Smooth muscle cell of trachea (primary cell): ENCODE data around the gene SLC15A5. TPM values are rescaled to one million over a fixed set of nuclear protein-coding genes. Genes with fewer than 3 reads are reported as not detected.

Experiments used
- total RNA-seq: library from RNA; depleted of rRNA; stranded (reverse); fragments of >200 nt; gene quantifications from 2 replicates; pipeline ENCODE4 v1.2.1, GENCODE V29; 2014

SLC15A5 gene, protein sequence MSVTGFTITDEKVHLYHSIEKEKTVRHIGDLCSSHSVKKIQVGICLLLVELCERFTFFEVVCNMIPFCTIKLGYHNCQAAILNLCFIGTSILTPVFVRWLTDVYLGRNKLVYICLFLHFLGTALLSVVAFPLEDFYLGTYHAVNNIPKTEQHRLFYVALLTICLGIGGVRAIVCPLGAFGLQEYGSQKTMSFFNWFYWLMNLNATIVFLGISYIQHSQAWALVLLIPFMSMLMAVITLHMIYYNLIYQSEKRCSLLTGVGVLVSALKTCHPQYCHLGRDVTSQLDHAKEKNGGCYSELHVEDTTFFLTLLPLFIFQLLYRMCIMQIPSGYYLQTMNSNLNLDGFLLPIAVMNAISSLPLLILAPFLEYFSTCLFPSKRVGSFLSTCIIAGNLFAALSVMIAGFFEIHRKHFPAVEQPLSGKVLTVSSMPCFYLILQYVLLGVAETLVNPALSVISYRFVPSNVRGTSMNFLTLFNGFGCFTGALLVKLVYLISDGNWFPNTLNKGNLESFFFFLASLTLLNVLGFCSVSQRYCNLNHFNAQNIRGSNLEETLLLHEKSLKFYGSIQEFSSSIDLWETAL
- total RNA-seq: not detected in 2 replicates

DNA sequence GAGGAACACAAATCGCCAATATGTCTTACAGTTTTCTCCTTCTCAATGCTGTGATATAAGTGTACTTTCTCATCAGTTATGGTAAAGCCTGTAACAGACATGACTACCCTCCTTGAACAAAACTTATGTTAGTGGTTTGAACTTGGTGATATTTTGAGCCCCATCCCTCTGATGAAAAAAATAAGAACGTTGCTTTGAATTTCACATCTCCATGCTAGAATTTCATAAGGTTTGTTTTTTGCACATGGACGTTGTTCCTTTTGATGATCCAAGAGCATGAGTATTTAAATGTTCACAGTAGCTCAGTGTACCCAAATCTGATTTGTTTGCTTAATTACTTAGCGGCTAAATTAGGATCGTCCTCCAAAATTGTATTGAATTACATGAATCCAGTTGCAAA is at the start of gene SLC15A5:
TSS of gene SLC15A5 (minus strand) at position 101 of the 400 bp plus-strand sequence. CDS start at position 101, 0 bp downstream.

Other genes starting within 250 kb of the SLC15A5 start
- 123 and 160 TPM in 2 replicates for gene MGST1, start 70.0 kb upstream of the SLC15A5 start, total RNA-seq